ENCODE results near the gene SSRP1.

The SSRP1 gene

GRCh38 chr11:57313788-57314135, 21.9 kb downstream of the SSRP1 start:
- no peak for DNase-seq

- no peak for DNase-seq
Measured at GRCh38 chr11:57313071-57313787, 22.5 kb downstream of the SSRP1 start.

DNA sequence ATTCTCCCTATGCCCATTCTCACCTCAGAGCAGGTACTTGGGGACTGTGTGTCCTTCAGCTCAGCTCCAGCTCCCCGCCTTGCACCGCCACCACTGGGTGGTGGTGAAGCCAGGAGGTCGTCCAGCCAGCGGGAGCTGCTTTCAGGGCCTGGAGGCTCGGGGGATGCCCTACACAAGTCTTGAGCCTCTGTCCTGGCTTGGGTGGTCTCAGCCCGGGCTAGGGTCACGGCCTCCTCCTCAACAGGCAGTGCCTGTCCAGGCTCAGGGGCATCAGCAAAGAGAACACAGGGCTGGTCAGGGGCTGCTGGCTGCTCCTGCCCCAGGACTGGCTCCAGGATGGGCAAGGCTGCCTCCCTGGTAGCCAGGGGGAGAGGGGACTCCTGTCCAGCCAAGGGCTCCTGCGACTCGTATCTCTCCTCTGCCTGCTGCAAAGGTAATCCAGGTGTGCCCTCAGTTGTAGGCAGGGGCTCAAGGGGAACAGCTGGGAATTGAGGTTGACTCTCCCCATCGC, 23.1 kb downstream of the SSRP1 start:
- DNase-seq, result no peak

DNA sequence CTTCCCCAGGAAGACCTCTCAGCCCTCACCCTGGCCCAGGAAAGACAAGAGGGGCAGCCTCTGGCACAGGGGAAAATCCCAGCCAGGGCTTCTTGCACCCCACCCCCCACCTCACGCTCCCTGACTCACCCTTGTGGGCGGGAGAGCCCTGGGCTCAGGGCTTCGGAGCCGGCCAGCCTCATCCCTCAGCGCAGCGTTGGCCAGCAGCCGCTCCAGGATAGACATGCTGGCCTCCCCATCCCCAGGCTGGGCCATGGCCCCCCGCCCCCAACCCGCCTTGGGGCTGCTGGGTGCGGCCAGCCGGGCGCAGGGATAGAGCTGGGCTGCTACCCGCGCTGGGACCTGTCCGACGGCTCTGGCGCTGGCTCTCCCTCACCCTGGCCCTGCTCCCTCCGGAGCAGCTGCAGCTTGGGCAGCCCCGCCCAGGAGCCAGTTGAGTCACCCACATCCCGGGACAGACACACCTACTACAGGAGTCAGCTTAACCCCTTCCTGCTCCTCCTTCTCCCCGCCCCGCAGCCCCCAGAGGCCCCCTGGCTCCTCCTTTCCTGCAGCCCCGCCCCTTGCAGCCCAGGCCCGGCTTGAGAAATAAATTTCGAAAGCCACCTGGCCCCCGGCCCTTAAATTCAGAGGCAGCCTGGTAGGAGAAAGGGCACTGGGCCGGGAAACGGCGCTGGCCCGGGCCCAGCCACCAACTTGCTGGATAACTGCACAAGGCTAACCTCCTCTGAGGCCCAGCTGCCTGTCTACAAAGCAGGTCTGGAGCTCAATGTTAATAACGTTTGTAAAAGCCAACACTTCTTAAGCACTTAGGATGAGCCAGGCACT, 24.4 kb downstream of the SSRP1 start:
- peak; percentile 79 for DNase-seq

GRCh38 chr11:57310630-57311086, 25.0 kb downstream of the SSRP1 start:
- no peak for DNase-seq

DNA sequence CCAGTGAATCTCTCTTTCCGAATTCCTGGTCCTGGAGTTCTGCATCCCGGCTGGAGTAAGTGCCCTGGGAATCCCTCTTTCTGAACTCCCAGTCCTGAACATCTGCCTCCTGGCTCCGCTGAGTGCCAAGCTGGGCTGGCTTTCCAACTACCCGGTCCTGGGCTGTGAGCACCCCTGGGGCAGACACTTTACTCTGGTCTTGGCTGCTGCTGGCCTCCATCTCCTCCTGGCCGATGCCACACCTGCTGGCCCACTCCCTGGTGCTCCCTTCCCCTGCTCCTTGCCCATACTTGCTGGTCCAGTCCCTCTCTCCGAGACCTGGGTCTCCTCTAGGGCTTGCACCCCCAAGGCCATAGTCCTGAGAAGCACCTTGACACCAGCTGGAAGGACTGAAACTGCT, 25.6 kb downstream of the SSRP1 start:
- DNase-seq, result no peak

DNA sequence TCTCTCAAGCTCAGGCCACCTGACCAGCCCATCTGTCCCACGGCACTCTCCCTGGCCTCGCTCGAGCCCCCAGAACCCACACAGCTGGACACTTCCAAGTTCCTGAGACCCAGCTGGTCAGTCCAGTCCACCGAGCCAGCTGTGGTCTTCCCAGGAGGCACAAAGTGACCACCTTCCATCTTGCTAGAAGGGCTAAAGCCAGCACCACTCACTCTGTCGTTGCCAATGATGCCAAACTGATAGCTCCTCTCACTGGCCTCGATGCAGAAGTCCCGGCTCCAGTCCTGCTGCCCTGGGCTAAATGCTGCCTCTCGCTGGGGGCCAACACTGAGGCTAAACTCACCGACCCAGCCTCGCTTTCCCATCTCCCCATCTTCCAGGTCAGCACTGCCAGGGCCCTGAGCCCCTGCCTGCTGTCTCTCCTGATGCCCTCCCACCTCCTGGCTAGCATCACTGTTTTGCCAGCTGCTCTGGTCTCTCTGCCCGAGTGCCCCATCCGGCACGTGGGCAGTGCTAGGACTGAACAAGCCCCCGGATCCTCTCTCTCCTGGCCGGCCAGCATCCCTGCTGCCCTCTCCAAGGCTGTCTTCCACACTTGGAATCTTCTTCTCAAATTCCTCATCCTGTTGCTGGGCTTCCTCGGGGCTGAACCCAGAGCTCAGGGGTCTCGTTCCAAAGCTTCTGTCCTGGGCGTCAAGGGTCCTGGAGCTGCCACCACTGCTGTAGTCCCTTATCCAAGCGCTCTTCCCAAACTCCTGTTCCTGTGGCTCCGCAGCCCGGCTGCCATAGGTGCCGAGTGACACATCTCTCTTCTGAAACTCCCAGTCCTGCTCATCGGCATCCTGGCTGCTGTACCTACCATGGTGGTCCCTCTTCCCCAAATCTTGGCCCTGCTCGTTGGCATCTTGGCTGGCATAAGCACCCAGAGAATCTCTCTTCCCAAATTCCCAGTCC, 26.3 kb downstream of the SSRP1 start:
- DNase-seq, result no peak

DNA sequence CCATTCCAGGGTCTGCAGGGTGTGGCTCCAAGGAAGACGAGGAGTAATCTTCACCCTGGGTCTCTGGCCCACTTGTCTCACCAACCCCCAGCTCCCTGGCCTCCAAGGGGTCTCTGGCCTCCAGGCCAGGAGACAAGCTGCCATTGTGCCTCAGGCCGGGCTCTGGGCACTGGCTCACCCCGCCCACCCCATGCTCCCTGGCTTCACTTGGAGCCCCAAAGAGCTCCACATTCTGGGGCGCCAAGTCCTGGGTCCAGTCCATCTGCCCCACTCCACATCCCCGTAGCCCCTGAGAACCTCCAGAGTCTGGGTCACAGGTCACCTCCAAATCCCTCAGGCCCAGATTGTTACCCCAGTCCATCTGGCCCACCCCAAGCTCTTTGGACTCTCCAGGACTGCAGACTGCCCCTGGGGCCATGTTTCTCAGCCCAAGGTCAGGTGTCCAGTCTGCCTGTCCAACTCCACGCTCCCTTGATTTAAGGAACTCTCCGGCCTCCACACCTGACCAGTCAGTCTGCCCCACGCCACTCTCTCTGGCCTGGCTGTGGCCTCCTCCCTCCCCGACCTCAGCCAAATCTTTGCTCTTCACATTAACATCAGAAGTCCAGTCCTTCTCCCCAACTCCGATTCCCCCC, 27.1 kb downstream of the SSRP1 start:
- DNase-seq, result no peak

DNA sequence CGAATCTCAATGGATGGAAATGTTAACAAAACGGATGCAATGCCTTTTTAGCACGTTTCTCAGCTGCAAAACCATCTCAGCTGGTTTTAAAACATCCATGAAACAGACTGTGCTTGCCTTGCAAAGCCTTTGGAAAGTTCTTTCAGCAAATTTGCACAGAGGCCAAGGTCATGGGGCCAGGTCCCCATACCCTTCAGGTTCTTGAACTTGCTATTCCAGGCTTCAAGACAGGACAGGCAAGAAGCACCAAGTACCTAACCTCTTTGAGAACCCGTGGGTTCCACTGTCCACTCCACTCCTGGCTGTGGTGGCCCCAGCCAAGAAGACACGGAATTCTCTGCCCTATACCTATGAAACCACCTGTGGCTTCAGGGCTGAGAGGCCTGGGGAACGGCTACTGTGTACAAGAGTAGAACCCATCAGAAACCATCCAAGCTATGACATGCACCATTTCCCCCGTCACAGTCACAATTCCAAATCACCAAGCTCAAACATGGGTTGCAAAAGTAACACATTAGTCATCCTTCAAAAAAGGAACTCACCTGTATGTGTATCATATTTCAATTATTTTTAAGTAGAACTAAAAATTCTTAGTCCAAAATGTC, 27.9 kb downstream of the SSRP1 start:
- DNase-seq, result no peak

GRCh38 chr11:57306940-57307565, 28.6 kb downstream of the SSRP1 start:
- DNase-seq, result no peak

DNA sequence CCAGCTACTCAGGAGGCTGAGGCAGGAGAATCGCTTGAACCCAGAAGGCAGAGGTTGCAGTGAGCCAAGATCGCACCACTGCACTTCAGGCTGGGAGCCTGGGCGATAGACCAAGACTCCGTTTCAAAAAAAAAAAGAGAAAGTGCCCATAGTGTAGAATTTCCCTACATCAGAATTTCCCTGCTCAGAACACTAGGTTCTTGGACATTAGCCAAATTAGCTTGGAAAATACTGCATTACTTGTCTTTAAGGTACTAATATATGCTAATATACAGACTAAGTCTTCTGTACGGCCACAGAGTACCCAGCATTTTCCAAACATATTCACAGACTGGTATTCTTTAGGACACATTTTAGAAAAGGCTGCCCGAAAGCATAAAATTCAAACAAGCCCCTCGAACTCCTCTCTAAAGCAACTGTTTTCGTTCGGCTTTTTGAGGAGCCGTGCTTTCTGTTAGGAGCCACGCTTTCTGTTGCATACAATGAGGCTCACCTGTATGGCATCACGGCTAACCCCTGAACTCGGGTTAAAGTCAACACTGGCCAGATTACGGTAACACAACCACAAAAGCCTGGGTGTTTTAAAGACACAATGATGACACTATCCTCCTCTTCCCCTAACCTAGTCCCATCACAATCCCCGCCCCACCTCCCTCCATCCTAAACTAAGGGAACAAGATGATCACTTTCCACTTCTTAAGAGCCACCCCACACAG, 29.4 kb downstream of the SSRP1 start:
- no peak for DNase-seq

DNA sequence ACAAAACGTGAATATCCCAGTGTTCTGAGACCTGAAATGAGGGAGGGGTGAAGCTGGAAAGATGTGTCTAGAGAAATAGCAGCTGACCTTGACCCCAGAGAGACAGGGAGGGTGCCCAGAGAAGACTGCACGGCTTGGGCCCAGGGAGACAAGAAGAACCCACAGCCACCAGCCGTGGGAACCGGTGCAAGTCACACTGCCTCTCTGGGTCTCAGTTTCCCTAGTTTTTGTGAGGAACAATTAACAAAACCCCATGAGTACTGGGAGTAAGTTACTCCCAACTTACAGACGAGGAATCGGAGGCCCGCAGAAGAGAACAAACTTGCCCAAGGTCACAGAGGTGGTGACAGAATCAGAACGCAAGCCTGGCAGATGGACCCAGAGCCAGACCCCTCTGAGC, 30.2 kb downstream of the SSRP1 start:
- DNase-seq, result no peak

GRCh38 chr11:57303990-57304579, 31.6 kb downstream of the SSRP1 start:
- no peak for DNase-seq

DNA sequence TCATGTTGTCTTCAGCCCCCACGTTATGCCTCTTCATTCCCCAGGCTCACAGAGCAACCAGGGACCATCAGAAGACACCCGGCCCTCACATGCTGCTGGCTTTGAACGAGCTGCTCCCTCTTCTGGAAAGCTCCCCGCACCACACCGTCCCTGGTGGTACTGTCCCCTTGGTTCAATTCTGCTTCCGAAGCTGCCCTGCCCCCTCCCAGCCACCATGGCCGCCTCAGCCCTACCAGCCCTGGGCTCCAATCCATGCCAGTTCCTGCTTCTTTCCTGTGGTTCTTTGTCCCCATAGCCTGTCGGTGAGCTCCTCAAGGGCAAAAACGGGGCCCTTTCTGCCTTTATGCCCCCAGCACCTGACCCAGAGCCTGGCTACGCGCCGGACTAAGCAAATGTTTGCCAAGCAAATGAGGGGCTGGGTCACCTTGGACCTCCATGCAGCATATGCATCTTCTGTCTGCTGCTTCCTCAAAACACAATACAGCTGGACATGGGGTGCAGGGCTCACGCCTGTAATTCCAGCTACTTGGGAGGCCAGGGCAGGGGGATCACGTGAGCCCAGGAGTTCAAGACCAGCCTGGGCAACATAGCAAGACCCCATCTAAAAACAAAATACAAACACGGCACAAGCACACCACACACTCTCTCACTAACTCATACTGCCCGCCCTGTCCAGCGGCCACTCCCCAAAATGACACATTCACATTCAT, 32.3 kb downstream of the SSRP1 start:
- DNase-seq, result no peak

GRCh38 chr11:57302489-57302888, 33.2 kb downstream of the SSRP1 start:
- no peak for DNase-seq

DNA sequence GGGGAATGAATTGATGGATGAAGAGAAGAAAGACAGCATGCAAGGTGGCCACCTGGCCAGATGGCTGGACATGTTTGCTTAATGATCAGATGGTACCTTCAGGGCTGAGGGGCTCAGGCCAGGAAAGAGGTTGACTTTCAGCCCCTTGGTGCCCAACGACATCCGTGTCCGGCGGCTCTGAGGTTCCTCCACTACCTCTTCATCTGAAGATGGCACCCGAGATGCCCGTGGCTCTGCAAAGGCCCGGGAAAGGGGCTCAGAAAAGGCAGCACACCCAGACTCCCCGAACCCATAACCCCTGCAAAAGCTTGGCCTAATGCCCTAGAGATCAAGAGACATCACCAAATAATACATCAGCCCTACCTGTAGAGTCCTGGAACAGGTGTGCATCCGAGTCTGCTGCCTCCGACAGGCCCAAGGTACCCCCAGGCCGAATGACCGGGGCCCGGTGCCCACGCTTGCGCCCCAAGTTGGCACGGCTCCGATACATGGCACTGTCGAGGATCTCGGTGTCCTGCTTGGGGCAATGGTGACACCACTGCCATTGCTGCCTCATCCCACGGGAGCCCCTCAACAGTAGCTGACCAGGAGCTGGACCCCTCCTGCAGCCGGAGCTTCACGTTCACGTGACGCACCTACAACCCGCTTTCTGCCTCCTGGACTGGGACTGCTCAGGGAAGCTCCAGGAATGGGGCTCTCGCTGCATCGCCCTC, 33.8 kb downstream of the SSRP1 start:
- DNase-seq, result no peak

DNA sequence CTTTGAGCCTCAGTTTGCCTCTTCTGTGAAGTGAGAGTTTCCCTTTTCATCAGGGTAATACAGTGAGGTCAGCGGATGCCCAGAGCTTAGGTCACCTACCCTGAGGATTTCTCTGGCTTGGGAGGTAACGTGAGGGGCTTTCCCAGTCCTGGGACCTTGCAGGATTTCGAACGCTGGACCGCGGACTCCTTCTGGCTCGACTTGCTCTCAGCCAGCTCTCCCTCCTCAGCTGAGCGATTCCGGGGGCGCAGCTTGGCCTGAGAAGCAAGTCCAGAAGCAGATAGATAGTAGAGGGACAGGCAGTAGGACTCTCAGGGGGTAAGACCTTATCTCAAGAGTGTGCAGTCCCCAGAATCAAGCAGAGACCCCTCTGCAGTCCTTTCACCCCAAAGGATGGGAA, 34.9 kb downstream of the SSRP1 start:
- no peak for DNase-seq

- DNase-seq, result no peak
Measured at GRCh38 chr11:57299150-57299737, 36.4 kb downstream of the SSRP1 start.

- DNase-seq, result no peak
Measured at GRCh38 chr11:57297221-57297620, 38.5 kb downstream of the SSRP1 start.
